Prostate gland (tissue), 2 donors: ENCODE data around the gene MAFG. TPM values are rescaled to one million over a fixed set of nuclear protein-coding genes. Genes with fewer than 3 reads are reported as not detected.

Source experiments
- DNase-seq: peaks from one replicate; pipeline ENCODE4 v3.0.0-alpha.2; 2019; ENCODE audit warnings: low spot score
- H3K27ac ChIP-seq, 2 donors: fragments of 200-600 bp; sonication (generic); 2 replicates each; pipeline ENCODE4 v1.5.1; 2017 to 2019
- H3K27me3 ChIP-seq: fragments of 200-600 bp; sonication (generic); replicated peaks from 2 replicates; pipeline ENCODE4 v1.5.1; 2019; ENCODE audit not compliant: insufficient read depth
- H3K36me3 ChIP-seq, 2 donors: fragments of 200-600 bp; sonication (generic); 1 replicate in 1 of 2; 2 replicates in 1 of 2; pipeline versions ENCODE4 v1.5.1 to v1.8.1; 2017 to 2019
- H3K4me1 ChIP-seq: fragments of 200-600 bp; sonication (generic); replicated peaks from 2 replicates; pipeline ENCODE4 v1.5.1; 2019
- H3K4me3 ChIP-seq, 2 donors: fragments of 200-600 bp; sonication (generic); 2 replicates each; pipeline ENCODE4 v1.5.1; 2017 to 2019
- H3K9me3 ChIP-seq: fragments of 200-600 bp; sonication (generic); 2 replicates; pipeline ENCODE4 v1.5.1; 2017
- POLR2A ChIP-seq: fragments of 450-650 bp; IDR thresholded peaks from one replicate; pipeline ENCODE4 v1.6.1; 2016; ENCODE audit warnings: antibody characterized with exemption, mild to moderate bottlenecking
- POLR2AphosphoS5 ChIP-seq: sonication (generic); formaldehyde crosslinking; IDR thresholded peaks from one replicate; pipeline ENCODE4 v1.6.1; 2017; ENCODE audit warnings: antibody characterized with exemption
- WGBS: methylation state at CpG from one replicate; pipeline ENCODE4 v1.1.5; 2018; 5-methylcytosine and 5-hydroxymethylcytosine counted together
- intact Hi-C: fragments of 100-400 bp; cut with DNase I; formaldehyde crosslinking; loops from one replicate; pipeline ENCODE4 v1.14.2; 2022
- total RNA-seq, 2 donors: library from RNA; depleted of rRNA; stranded (reverse); fragments of >200 nt; gene quantifications; one replicate each; pipeline ENCODE4 v1.1.0, GENCODE V29; 2016
- TF ChIP-seq, protein P1 (sequence below), 4 experiments: fragments of 200-600 bp in 2 of 4; fragments of 450-650 bp in 2 of 4; sonication (generic) in 2 of 4; IDR thresholded peaks; 1 replicate in 3 of 4; 2 replicates in 1 of 4; pipeline ENCODE4 v1.5.1; 2016 to 2019; ENCODE audit warnings: antibody characterized with exemption in 4 of 4, mild to moderate bottlenecking in 2 of 4, moderate library complexity in 2 of 4

Gene MAFG
- total RNA-seq, 2 donors from 2014 or later = 11.3 to 27.7 TPM

DNA sequence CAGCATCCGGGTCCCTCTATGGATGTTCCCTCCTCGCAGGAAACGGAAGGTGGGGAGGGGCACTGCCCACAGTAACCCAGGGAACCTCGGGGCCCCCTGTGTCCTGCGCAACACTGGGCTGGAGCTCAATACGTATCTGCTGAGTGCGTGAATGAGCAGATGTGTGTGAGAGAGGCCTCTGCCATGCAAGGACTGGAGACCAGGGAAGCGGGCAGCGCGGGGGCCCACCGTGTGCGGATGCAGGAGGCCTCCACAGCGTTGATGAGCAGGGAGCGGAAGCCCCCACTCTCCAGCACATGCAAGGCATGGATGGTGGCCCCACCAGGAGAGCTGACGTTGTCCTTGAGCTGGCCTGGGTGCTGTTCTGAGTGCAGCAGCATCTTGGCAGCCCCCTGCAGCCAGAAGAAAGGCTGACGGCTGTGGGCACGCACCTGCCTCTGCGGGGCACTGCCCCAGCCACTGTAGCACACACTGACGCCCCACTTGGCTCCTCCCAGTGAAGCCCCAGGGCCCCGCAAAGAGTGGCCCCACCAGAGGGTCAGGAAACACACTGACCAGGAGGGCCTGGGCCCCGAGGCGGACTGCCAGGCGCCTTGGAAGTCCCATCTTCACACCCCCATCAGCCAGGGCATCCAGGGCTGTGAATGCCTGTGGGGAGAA, 6.7 kb upstream of the MAFG start:
- no peak overlapping the region for H3K4me3 ChIP-seq
- 80% methylated on average over 21 of the region's 23 CpGs for WGBS
- intact Hi-C loops = no loop called here
- no peak for TF ChIP-seq POLR2AphosphoS5
- TF ChIP-seq POLR2A = no peak
- TF ChIP-seq, protein P1, sequence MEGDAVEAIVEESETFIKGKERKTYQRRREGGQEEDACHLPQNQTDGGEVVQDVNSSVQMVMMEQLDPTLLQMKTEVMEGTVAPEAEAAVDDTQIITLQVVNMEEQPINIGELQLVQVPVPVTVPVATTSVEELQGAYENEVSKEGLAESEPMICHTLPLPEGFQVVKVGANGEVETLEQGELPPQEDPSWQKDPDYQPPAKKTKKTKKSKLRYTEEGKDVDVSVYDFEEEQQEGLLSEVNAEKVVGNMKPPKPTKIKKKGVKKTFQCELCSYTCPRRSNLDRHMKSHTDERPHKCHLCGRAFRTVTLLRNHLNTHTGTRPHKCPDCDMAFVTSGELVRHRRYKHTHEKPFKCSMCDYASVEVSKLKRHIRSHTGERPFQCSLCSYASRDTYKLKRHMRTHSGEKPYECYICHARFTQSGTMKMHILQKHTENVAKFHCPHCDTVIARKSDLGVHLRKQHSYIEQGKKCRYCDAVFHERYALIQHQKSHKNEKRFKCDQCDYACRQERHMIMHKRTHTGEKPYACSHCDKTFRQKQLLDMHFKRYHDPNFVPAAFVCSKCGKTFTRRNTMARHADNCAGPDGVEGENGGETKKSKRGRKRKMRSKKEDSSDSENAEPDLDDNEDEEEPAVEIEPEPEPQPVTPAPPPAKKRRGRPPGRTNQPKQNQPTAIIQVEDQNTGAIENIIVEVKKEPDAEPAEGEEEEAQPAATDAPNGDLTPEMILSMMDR (IDR thresholded peaks at IDR 0.05) = no peak
- H3K27me3 ChIP-seq = no peaks in the 10 kb centered on the region
- no peaks in the 10 kb centered on the region for H3K4me1 ChIP-seq
- DNase-seq = no peak
- no peaks in the 10 kb centered on the region for H3K36me3 ChIP-seq
- H3K9me3 ChIP-seq = no peaks in the 10 kb centered on the region
- no peak overlapping the region for H3K27ac ChIP-seq

DNA sequence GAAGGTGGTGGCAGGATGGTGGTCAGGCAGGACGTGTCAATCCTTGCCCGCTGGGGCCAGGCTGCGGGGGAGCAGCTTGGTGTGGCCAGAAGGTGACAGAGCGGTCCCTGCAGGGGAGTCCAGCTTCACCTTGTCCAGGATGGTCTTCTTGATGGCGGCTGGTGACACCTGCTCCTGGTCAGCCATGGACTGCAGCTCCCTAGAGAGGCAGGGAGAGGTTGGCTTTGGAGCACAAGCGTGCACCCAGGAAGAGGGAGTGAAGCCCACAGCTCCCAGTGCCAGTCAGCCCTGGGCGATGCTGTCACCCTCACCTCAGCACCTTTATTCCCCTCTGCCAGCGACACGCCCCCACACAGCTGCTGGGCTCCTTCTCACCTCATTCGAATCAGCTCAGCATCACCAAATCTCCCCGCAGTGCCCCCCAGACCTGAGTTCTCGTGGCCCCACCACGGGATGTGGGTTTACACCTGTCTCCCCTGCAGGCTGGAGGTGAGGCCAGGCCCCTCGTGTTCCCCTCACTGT, 5.7 kb upstream of the MAFG start:
- no peak overlapping the region for H3K27ac ChIP-seq
- no peak for DNase-seq
- no peaks in the 10 kb centered on the region for H3K36me3 ChIP-seq
- TF ChIP-seq POLR2AphosphoS5 (no peak), POLR2A (no peak)
- TF ChIP-seq, protein P1 (IDR thresholded peaks at IDR 0.05) = no peak
- H3K27me3 ChIP-seq = no peaks in the 10 kb centered on the region
- intact Hi-C loops = no loop called here
- peaks cover 6% of the 10 kb centered on the region for H3K4me1 ChIP-seq
- WGBS = 91% methylated on average over 14 of the region's 14 CpGs
- H3K4me3 ChIP-seq = no peak overlapping the region
- H3K9me3 ChIP-seq = no peaks in the 10 kb centered on the region

DNA sequence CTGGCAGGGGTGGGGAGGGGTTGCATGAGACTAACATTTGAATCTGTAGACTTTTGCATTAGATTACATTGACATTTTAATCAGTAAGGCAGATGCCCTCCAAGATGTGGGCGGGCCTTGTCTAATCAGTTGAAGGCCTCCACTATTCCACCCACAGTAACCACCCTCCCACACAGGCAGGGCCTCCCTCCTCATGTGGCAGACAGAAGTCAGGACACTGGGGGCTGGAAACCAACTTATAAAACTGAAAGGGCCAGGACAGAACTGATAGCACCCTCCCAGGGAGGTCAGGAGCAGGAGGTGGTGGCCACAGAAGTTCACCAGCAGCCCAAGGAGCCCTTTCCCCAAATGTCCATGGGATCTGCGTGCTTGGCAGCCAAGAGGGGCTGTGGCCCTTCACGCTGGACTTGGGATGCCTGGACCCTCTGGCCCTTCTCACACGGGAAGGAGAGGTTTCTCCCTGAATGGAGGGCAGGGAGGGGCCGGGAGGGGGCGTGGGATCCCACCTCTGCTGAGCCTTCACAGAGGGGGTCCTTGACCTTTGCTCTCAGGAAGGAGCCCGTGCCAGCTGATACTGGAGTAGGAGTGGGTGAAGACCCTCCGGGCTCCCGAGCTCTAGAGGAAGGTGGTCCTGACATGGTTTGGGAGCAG, 4.9 kb upstream of the MAFG start:
- no peaks in the 10 kb centered on the region for H3K36me3 ChIP-seq
- H3K4me1 ChIP-seq = peaks cover 8% of the 10 kb centered on the region
- H3K9me3 ChIP-seq = no peaks in the 10 kb centered on the region
- no peak overlapping the region for H3K27ac ChIP-seq
- 84% methylated on average over 9 of the region's 9 CpGs for WGBS
- H3K4me3 ChIP-seq = no peak overlapping the region
- DNase-seq = no peak
- H3K27me3 ChIP-seq = no peaks in the 10 kb centered on the region
- TF ChIP-seq, protein P1 (IDR thresholded peaks at IDR 0.05) = no peak
- no peak for TF ChIP-seq POLR2A
- intact Hi-C loops = no loop called here

DNA sequence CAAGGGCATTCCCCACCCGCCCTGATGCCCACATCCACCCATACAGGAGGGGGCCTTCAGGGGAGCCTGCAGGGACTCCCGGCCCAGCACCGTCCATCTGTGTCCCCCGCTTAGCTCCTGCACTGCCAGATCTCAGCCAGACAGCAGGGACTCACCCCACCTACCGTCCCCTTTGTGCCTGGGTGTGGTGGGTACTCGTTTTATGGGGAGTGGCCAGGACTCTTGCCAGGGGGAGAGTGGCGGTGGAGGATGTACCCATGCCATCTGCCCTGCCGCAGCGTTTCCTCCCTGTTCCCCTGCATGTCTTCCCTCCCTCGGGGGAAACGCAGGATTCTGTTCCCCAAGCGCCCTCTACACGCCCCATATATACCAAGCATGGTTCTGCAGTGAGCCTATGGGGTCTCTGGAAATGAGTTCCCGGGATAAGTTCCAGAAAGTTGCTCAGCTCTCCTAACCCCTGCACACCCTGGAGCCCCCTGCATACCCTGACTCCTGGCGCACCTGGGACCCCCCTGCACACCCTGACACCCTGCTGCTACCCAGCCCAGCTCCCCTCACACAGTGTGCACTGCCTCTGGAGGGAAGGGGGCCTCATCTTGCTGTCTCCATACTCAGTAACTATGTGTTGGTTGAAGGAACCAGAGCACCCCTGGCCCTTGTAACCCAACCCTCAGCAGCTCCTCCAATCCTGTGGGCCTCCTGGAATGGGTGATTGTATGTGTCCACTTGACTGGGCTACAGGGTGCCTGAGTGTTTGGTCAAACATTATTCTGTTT, 4.2 kb upstream of the MAFG start:
- H3K27me3 ChIP-seq = no peaks in the 10 kb centered on the region
- intact Hi-C loops = no loop called here
- H3K4me3 ChIP-seq = no peak overlapping the region
- no peaks in the 10 kb centered on the region for H3K9me3 ChIP-seq
- peaks cover 8% of the 10 kb centered on the region for H3K4me1 ChIP-seq
- no peak overlapping the region for H3K27ac ChIP-seq
- TF ChIP-seq POLR2A (no peak), POLR2AphosphoS5 (no peak)
- TF ChIP-seq, protein P1 (IDR thresholded peaks at IDR 0.05) = no peak
- 34% methylated on average over 13 of the region's 15 CpGs for WGBS
- no peak for DNase-seq
- H3K36me3 ChIP-seq = no peaks in the 10 kb centered on the region
